ENCODE measurements around the gene OLA1. TPM values are rescaled to one million over a fixed set of nuclear protein-coding genes. Genes with fewer than 3 reads are reported as not detected.

Gene OLA1
- total RNA-seq, 1 experiment from 2014 or later: 109 TPM

GRCh38 chr2:174233771-174234275, 14.5 kb downstream of the OLA1 start:
- no peak for ATAC-seq
- no peak overlapping the region for H3K4me3 Mint-ChIP-seq

GRCh38 chr2:174227748-174228147, 20.6 kb downstream of the OLA1 start:
- Mint-ChIP-seq H3K27me3 (ENCODE audit: low read depth) (no peaks in the 10 kb centered on the region; the same call in 1 of the 2 replicates), H3K9me3 (no peaks in the 10 kb centered on the region), H3K36me3 (peaks cover 27% of the 10 kb centered on the region), H3K4me1 (no peaks in the 10 kb centered on the region), H3K4me3 (no peak overlapping the region), H3K27ac (no peak overlapping the region)
- ATAC-seq: no peak
- POLR2A ChIA-PET: no interaction called here
- TF ChIP-seq TCF7 (CRISPR knock-in tag; IDR thresholded peaks at IDR 0.05; ENCODE audit: low read depth) (no peak), RORB (CRISPR knock-in tag; IDR thresholded peaks at IDR 0.05) (no peak), HMGA2 (CRISPR knock-in tag; IDR thresholded peaks at IDR 0.05) (no peak), GRHL2 (CRISPR knock-in tag; IDR thresholded peaks at IDR 0.05; ENCODE audit: insufficient replicate concordance, severe bottlenecking) (no peak), STAT6 (CRISPR knock-in tag; conservative IDR thresholded peaks at IDR 0.05; ENCODE audit: low read depth) (no peak), CBFB (CRISPR knock-in tag; IDR thresholded peaks at IDR 0.05; ENCODE audit: low read depth) (no peak), TP53 (CRISPR knock-in tag; IDR thresholded peaks at IDR 0.05) (no peak), FOXK1 (CRISPR knock-in tag; IDR thresholded peaks at IDR 0.05) (no peak), MAX (CRISPR knock-in tag; IDR thresholded peaks at IDR 0.05) (no peak), OVOL2 (CRISPR knock-in tag; IDR thresholded peaks at IDR 0.05; ENCODE audit: borderline replicate concordance) (no peak), HMGXB4 (CRISPR knock-in tag; IDR thresholded peaks at IDR 0.05) (no peak), JUN (CRISPR knock-in tag; IDR thresholded peaks at IDR 0.05) (no peak), NR3C1 (CRISPR knock-in tag; conservative IDR thresholded peaks at IDR 0.05; ENCODE audit: low read depth) (no peak)
- TF ChIP-seq, protein P1, sequence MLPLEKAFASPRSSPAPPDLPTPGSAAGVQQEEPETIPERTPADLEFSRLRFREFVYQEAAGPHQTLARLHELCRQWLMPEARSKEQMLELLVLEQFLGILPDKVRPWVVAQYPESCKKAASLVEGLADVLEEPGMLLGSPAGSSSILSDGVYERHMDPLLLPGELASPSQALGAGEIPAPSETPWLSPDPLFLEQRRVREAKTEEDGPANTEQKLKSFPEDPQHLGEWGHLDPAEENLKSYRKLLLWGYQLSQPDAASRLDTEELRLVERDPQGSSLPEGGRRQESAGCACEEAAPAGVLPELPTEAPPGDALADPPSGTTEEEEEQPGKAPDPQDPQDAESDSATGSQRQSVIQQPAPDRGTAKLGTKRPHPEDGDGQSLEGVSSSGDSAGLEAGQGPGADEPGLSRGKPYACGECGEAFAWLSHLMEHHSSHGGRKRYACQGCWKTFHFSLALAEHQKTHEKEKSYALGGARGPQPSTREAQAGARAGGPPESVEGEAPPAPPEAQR (CRISPR knock-in tag; IDR thresholded peaks at IDR 0.05): no peak
- CTCF ChIA-PET: no interaction called here
- no peak for DNase-seq (ENCODE audit: low spot score)

More at GRCh38 chr2:174233771-174234275, 14.5 kb downstream of the OLA1 start:
- POLR2A ChIA-PET: no interaction called here
- Mint-ChIP-seq H3K27me3 (ENCODE audit: low read depth) (no peaks in the 10 kb centered on the region), H3K4me1 (peaks cover 6% of the 10 kb centered on the region), H3K36me3 (peaks cover 8% of the 10 kb centered on the region; the same call in 1 of the 2 replicates), H3K9me3 (no peaks in the 10 kb centered on the region), H3K27ac (no peak overlapping the region)
- CTCF ChIA-PET: no interaction called here
- TF ChIP-seq TCF7 (CRISPR knock-in tag; IDR thresholded peaks at IDR 0.05; ENCODE audit: low read depth): no peak
- no peak for TF ChIP-seq ZNF219 (CRISPR knock-in tag; IDR thresholded peaks at IDR 0.05; ENCODE audit: borderline replicate concordance)
- TF ChIP-seq, protein P1 (CRISPR knock-in tag; IDR thresholded peaks at IDR 0.05): no peak
- TF ChIP-seq ZNF263 (CRISPR knock-in tag; IDR thresholded peaks at IDR 0.05; ENCODE audit: low read depth): no peak
- no peak for TF ChIP-seq EMX1 (CRISPR knock-in tag; IDR thresholded peaks at IDR 0.05)
- TF ChIP-seq FOXJ3 (CRISPR knock-in tag; IDR thresholded peaks at IDR 0.05; ENCODE audit: borderline replicate concordance): no peak
- no peak for TF ChIP-seq RELA (CRISPR knock-in tag; IDR thresholded peaks at IDR 0.05; ENCODE audit: borderline replicate concordance)
- no peak for TF ChIP-seq NR3C1 (CRISPR knock-in tag; conservative IDR thresholded peaks at IDR 0.05; ENCODE audit: low read depth)
- TF ChIP-seq ZNF281 (CRISPR knock-in tag; IDR thresholded peaks at IDR 0.05): no peak
- DNase-seq (ENCODE audit: low spot score): no peak

Measured in WTC11 (cell line).